Measurements from ENCODE around the gene FMO2. TPM values are rescaled to one million over a fixed set of nuclear protein-coding genes. Genes with fewer than 3 reads are reported as not detected.

FMO2 gene
- total RNA-seq, 1 donor from 2014 or later, result 59.2 TPM

GRCh38 chr1:171166361-171166760 lies 18.7 kb upstream of the FMO2 start:
- DNase-seq (no peak), ATAC-seq (ENCODE audit: poor library complexity) (no peak)
- intact Hi-C loops (cut with DNase I), result no loop called here

GRCh38 chr1:171167785-171168184 lies 17.3 kb upstream of the FMO2 start:
- DNase-seq (no peak), ATAC-seq (ENCODE audit: poor library complexity) (no peak)
- intact Hi-C loops (cut with DNase I), result no loop called here

GRCh38 chr1:171172471-171172870 lies 12.6 kb upstream of the FMO2 start:
- DNase-seq, result no peak
- ATAC-seq (ENCODE audit: poor library complexity), result no peak
- intact Hi-C loops (cut with DNase I), result no loop called here

GRCh38 chr1:171173069-171173468 lies 12.0 kb upstream of the FMO2 start:
- intact Hi-C loops (cut with DNase I), result no loop called here
- ATAC-seq (ENCODE audit: poor library complexity) (no peak), DNase-seq (no peak)

GRCh38 chr1:171174560-171175294 lies 10.4 kb upstream of the FMO2 start:
- DNase-seq, result no peak
- intact Hi-C loops (cut with DNase I), result no loop called here

GRCh38 chr1:171177261-171177660 lies 7.8 kb upstream of the FMO2 start:
- intact Hi-C loops (cut with DNase I), result no loop called here
- DNase-seq (no peak), ATAC-seq (ENCODE audit: poor library complexity) (no peak)

More at GRCh38 chr1:171174560-171175294, 10.4 kb upstream of the FMO2 start:
- ATAC-seq (ENCODE audit: poor library complexity), result no peak

GRCh38 chr1:171179318-171180227 lies 5.5 kb upstream of the FMO2 start:
- intact Hi-C loops (cut with DNase I), result loop anchor here (10.0 kb wide), 1 partner anchor 95 kb away; no protein-coding TSS in a partner anchor
- ATAC-seq (ENCODE audit: poor library complexity), result no peak
- no peak for DNase-seq

GRCh38 chr1:171180670-171181069 lies 4.4 kb upstream of the FMO2 start:
- DNase-seq, result no peak
- no peak for ATAC-seq (ENCODE audit: poor library complexity)
- intact Hi-C loops (cut with DNase I), result loop anchor here (10.0 kb wide), 1 partner anchor 96 kb away; no protein-coding TSS in a partner anchor

- intact Hi-C loops (cut with DNase I), result loop anchor here (5.0 to 10.0 kb wide), 2 partner anchors 46 to 104 kb away; no protein-coding TSS in a partner anchor
- DNase-seq (peak; percentile 48), ATAC-seq (ENCODE audit: poor library complexity) (peak; percentile 71)
Observed at GRCh38 chr1:171188388-171189266, 3.5 kb downstream of the FMO2 start.

- DNase-seq (no peak), ATAC-seq (ENCODE audit: poor library complexity) (no peak)
- intact Hi-C loops (cut with DNase I), result no loop called here
Observed at GRCh38 chr1:171191992-171192391, 6.9 kb downstream of the FMO2 start.

GRCh38 chr1:171195767-171196166 lies 10.7 kb downstream of the FMO2 start:
- DNase-seq (no peak), ATAC-seq (ENCODE audit: poor library complexity) (no peak)
- intact Hi-C loops (cut with DNase I), result no loop called here

- DNase-seq (no peak), ATAC-seq (ENCODE audit: poor library complexity) (no peak)
- intact Hi-C loops (cut with DNase I), result no loop called here
Observed at GRCh38 chr1:171196351-171196750, 11.3 kb downstream of the FMO2 start.

- intact Hi-C loops (cut with DNase I), result no loop called here
- DNase-seq (no peak), ATAC-seq (ENCODE audit: poor library complexity) (no peak)
Observed at GRCh38 chr1:171198081-171198480, 13.0 kb downstream of the FMO2 start.

GRCh38 chr1:171204296-171204695 lies 19.2 kb downstream of the FMO2 start:
- DNase-seq, result no peak
- no peak for ATAC-seq (ENCODE audit: poor library complexity)
- intact Hi-C loops (cut with DNase I), result no loop called here

GRCh38 chr1:171206204-171206977 lies 21.3 kb downstream of the FMO2 start:
- ATAC-seq (ENCODE audit: poor library complexity), result no peak
- no peak for DNase-seq
- intact Hi-C loops (cut with DNase I), result no loop called here

- ATAC-seq (ENCODE audit: poor library complexity) (peak; percentile 36), DNase-seq (no peak)
- intact Hi-C loops (cut with DNase I), result no loop called here
Observed at GRCh38 chr1:171206978-171207355, 21.9 kb downstream of the FMO2 start.

- DNase-seq (no peak), ATAC-seq (ENCODE audit: poor library complexity) (no peak)
Observed at GRCh38 chr1:171207377-171207776, 22.3 kb downstream of the FMO2 start.

GRCh38 chr1:171210355-171210754 lies 25.3 kb downstream of the FMO2 start:
- peak; percentile 81 for ATAC-seq (ENCODE audit: poor library complexity)
- intact Hi-C loops (cut with DNase I), result no loop called here
- DNase-seq, result no peak

More at GRCh38 chr1:171207377-171207776, 22.3 kb downstream of the FMO2 start:
- intact Hi-C loops (cut with DNase I), result no loop called here

Data from Right ventricle myocardium superior (tissue), 1 donor.